ENCODE measurements around the gene LCOR.

DNA sequence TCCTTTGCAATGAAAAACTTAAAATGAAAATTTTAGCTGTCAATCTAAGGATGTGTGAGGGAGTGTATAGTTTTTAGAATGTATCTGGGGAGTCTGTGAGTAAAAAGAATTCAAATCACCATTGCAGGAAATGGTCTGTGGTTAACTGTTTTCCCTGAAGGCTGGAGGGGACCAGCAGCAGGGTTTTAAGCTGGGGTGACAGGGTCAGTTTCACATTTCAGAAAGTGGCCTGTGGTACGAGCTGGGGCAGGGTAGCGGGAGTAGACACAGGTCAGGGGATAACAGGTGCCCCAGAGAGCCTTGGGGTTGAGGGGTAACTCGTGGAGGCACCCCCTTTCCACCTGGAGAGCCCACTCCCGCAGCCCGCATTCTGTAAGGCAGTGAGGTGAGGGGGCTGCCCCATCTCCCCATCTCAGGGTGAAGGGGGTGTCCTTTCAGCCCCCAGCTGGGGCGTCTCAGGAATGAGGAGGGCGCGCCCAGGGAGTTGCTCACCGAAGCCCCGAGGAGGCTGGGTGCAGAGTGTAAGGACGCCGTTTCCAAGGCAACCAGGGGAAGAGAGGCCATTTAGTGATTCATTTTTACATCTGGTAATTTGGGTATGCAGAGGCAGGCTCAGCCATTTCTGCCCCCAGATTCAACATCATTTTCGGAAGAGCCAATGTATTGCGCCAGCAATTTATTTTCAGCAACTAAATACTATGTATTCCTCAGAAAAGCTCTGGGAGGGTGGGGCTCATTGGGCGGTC, 184.8 kb downstream of the LCOR start:
- TF ChIP-seq, protein P1, sequence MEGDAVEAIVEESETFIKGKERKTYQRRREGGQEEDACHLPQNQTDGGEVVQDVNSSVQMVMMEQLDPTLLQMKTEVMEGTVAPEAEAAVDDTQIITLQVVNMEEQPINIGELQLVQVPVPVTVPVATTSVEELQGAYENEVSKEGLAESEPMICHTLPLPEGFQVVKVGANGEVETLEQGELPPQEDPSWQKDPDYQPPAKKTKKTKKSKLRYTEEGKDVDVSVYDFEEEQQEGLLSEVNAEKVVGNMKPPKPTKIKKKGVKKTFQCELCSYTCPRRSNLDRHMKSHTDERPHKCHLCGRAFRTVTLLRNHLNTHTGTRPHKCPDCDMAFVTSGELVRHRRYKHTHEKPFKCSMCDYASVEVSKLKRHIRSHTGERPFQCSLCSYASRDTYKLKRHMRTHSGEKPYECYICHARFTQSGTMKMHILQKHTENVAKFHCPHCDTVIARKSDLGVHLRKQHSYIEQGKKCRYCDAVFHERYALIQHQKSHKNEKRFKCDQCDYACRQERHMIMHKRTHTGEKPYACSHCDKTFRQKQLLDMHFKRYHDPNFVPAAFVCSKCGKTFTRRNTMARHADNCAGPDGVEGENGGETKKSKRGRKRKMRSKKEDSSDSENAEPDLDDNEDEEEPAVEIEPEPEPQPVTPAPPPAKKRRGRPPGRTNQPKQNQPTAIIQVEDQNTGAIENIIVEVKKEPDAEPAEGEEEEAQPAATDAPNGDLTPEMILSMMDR (IDR thresholded peaks at IDR 0.05; ENCODE audit: low read length) = no peak
- TF ChIP-seq EZH2phosphoT487 (IDR thresholded peaks at IDR 0.05; ENCODE audit: low read length) = no peak
